ENCODE data around the gene PDE6C.

The PDE6C gene

DNA sequence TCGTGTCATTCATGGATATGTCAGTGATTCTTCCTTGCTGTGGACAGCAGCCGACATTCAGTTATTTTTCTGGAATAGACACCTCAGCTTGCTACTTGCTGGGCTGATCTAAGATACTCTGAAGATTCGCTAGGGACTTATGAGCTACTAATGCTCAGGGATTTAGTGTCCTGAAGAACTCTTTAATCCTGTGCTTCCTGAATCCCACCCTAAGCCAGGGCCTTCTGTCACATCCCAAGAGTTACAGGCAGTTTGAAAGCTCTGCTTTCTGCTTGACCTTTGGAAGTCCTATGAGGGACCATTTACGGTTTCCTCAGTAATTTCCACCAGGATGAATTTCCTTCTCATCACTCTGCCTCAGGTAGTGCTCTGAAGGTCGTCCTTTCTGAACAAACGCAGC, at the start of gene PDE6C:
Gene PDE6C (plus strand): TSS at position 227 of the 400 bp plus-strand sequence. CDS start 189 bp downstream, outside the sequence.
- TF ChIP-seq, protein P1, sequence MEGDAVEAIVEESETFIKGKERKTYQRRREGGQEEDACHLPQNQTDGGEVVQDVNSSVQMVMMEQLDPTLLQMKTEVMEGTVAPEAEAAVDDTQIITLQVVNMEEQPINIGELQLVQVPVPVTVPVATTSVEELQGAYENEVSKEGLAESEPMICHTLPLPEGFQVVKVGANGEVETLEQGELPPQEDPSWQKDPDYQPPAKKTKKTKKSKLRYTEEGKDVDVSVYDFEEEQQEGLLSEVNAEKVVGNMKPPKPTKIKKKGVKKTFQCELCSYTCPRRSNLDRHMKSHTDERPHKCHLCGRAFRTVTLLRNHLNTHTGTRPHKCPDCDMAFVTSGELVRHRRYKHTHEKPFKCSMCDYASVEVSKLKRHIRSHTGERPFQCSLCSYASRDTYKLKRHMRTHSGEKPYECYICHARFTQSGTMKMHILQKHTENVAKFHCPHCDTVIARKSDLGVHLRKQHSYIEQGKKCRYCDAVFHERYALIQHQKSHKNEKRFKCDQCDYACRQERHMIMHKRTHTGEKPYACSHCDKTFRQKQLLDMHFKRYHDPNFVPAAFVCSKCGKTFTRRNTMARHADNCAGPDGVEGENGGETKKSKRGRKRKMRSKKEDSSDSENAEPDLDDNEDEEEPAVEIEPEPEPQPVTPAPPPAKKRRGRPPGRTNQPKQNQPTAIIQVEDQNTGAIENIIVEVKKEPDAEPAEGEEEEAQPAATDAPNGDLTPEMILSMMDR (IDR thresholded peaks at IDR 0.05) = no peak
- H3K27me3 ChIP-seq = no peaks in the 10 kb centered on the region
- H3K4me1 ChIP-seq (ENCODE audit: control insufficient read depth in 1 of 2, insufficient read depth in 1 of 2, low read depth in 1 of 2, low read length in 1 of 2) = peaks cover 17 to 24% of the 10 kb centered on the region in 2 experiments
- H3K27ac ChIP-seq = no peak within 1 kb of the TSS
- no peak within 1 kb of the TSS for H3K4me3 ChIP-seq (ENCODE audit: low read depth in 1 of 2, low read length in 1 of 2)
- H3K9me3 ChIP-seq = no peaks in the 10 kb centered on the region
- no peaks in the 10 kb centered on the region for H3K36me3 ChIP-seq

DNA sequence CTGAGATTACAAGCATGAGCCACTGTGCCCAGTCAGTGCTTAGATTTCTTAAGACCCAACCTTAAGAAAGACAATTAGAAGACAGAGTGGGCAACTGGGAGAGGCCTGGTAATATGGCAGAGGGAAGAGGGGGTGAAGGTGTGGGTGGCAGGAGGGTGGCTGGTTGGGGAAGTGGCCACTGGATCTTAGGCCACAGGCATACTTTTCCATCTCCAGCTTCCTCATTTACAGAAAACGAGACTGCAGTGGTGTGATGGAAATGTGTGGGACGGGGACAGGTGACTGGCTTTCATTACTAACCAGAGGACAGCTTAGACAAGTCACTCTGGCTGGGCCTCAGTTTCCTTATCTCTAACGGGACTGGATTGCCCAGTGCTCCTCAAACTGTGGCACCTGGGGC, 46.9 kb upstream of the PDE6C start:
- H3K4me3 ChIP-seq (ENCODE audit: low read depth in 1 of 2, low read length in 1 of 2) = no peak overlapping the region
- H3K27me3 ChIP-seq = peaks cover 55% of the 10 kb centered on the region
- H3K36me3 ChIP-seq = no peaks in the 10 kb centered on the region
- peaks cover 4 to 7% of the 10 kb centered on the region in 2 experiments for H3K4me1 ChIP-seq (ENCODE audit: control insufficient read depth in 1 of 2, insufficient read depth in 1 of 2, low read depth in 1 of 2, low read length in 1 of 2)
- TF ChIP-seq, protein P1 (IDR thresholded peaks at IDR 0.05) = no peak
- H3K9me3 ChIP-seq = no peaks in the 10 kb centered on the region
- no peak overlapping the region for H3K27ac ChIP-seq

DNA sequence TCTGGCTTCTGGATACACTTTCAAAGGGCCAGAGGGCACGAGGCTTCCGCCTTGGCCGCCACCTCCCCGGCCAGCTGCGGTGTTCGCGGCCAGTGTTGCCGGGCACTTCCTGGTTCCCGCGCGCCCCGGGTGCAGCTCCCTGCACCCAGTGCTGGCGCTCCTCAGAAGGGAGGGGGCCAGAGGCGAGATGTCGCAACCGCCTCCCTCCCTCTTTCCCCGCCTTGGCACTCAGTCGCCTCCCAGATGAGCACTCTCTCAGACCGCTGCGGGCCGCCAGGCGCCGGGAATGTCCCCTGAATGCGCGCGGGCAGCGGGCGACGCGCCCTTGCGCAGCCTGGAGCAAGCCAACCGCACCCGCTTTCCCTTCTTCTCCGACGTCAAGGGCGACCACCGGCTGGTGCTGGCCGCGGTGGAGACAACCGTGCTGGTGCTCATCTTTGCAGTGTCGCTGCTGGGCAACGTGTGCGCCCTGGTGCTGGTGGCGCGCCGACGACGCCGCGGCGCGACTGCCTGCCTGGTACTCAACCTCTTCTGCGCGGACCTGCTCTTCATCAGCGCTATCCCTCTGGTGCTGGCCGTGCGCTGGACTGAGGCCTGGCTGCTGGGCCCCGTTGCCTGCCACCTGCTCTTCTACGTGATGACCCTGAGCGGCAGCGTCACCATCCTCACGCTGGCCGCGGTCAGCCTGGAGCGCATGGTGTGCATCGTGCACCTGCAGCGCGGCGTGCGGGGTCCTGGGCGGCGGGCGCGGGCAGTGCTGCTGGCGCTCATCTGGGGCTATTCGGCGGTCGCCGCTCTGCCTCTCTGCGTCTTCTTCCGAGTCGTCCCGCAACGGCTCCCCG, 45.7 kb upstream of the PDE6C start, which contains the start of gene FFAR4:
Gene FFAR4 (plus strand): TSS at position 231 of the 842 bp plus-strand sequence. CDS start 56 bp downstream, at position 287.
- H3K36me3 ChIP-seq = no peaks in the 10 kb centered on the region
- H3K4me3 ChIP-seq (ENCODE audit: low read depth in 1 of 2, low read length in 1 of 2) = no peak within 1 kb of the TSS
- no peaks in the 10 kb centered on the region for H3K9me3 ChIP-seq
- H3K27ac ChIP-seq = no peak within 1 kb of the TSS
- TF ChIP-seq, protein P1 (IDR thresholded peaks at IDR 0.05) = no peak
- peaks cover 66% of the 10 kb centered on the region for H3K27me3 ChIP-seq
- peaks cover 4 to 7% of the 10 kb centered on the region in 2 experiments for H3K4me1 ChIP-seq (ENCODE audit: control insufficient read depth in 1 of 2, insufficient read depth in 1 of 2, low read depth in 1 of 2, low read length in 1 of 2)

DNA sequence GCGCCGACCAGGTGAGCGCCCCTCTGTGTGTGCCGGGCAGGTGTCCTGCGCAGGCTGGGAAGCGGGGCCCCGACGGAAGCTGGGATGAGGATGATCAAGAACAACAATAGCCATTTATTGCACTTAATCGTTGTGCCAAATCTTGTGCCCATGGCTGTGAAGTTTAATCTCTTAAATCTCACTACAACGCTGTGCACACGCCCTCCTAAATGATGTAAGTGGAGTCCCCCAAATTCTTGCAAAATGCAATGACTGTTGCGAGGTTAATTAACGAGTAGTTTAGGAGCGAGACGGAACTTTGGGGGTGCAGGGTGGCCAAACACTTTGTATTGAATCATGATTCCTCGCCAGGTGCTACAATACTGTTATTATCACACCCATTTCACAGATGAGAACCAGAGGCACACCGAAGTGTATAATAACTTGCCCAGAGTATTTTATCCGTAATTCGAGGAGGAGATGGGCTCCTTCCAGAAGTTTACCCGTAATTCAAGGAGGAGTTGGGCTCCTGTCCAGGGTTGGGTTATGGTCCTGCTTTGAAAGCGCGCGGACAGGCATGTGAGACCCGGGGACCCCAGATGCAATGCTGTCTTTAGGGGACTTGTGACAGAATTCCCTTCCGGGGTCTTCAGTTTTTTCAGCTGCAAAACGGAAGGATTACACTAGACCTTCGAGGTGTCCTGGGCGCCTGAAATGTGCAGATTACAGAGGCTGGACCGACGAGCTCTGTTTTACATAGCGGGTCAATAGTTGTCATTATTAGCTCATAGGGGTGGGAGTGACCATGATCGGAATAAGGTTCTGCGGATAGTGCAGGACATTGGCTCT, 44.8 kb upstream of the PDE6C start:
- H3K4me3 ChIP-seq (ENCODE audit: low read depth in 1 of 2, low read length in 1 of 2) = no peak overlapping the region
- H3K36me3 ChIP-seq = no peaks in the 10 kb centered on the region
- H3K27me3 ChIP-seq = peaks cover 66% of the 10 kb centered on the region
- TF ChIP-seq, protein P1 (IDR thresholded peaks at IDR 0.05) = no peak
- no peak overlapping the region for H3K27ac ChIP-seq
- peaks cover 4 to 10% of the 10 kb centered on the region in 2 experiments for H3K4me1 ChIP-seq (ENCODE audit: control insufficient read depth in 1 of 2, insufficient read depth in 1 of 2, low read depth in 1 of 2, low read length in 1 of 2)
- H3K9me3 ChIP-seq = no peaks in the 10 kb centered on the region

DNA sequence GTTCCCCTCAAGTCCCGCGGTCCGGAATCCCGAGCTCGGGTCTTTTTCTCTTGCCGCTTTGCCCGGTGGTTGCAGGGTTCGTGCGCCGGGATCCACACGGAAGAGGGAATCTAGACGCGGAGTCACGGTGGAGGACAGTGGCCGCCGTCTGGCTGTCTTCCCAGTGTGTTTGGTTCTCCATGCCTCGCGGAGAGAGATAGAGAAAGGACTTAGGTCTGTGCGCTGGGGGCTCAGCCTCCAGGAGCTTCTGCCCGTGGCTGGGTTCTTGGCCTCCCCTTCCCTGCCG, 44.3 kb upstream of the PDE6C start:
- Histone ChIP-seq H3K27me3 (peaks cover 66% of the 10 kb centered on the region), H3K36me3 (no peaks in the 10 kb centered on the region), H3K9me3 (no peaks in the 10 kb centered on the region), H3K4me3 (ENCODE audit: low read depth in 1 of 2, low read length in 1 of 2) (no peak overlapping the region), H3K27ac (no peak overlapping the region), H3K4me1 (ENCODE audit: control insufficient read depth in 1 of 2, insufficient read depth in 1 of 2, low read depth in 1 of 2, low read length in 1 of 2) (peaks cover 4 to 15% of the 10 kb centered on the region in 2 experiments)
- TF ChIP-seq, protein P1 (IDR thresholded peaks at IDR 0.05) = no peak

Data from neutrophil (primary cell).